GM12878 (cell line): ENCODE data around the gene DLK1. TPM values are rescaled to one million over a fixed set of nuclear protein-coding genes. Genes with fewer than 3 reads are reported as not detected.

ENCODE experiments used
- ATAC-seq: fragments of 200-7000 bp; cut with Tn5 transposase; 3 replicates; pipeline ENCODE4 v1.9.1; 2020; ENCODE audit warnings: mild to moderate bottlenecking, moderate library complexity
- BruUV-seq: library from RNA; stranded (reverse); fragments of 400-500 nt; replicated peaks from 2 replicates; lab custom pipeline; 2021; lab: Mats Ljungman, UMichigan
- CTCF ChIA-PET: fragments of 300-600 bp; sonication (Branson Sonifier 250); formaldehyde crosslinking; extraction: SDS; loops from one replicate; lab custom pipeline; 2021; ENCODE audit warnings: inconsistent platforms; lab: Yijun Ruan, JAX
- POLR2A ChIA-PET: fragments of 350-600 bp; formaldehyde crosslinking; extraction: SDS; loops from one replicate; lab custom pipeline; 2021; ENCODE audit warnings: inconsistent platforms; lab: Charles Lee
- RAD21 ChIA-PET: fragments of 300-600 bp; sonication (Branson Sonifier 250); formaldehyde crosslinking; loops from one replicate; lab custom pipeline; 2023; ENCODE audit warnings: antibody characterized with exemption; ENCODE audit not compliant: unreplicated experiment; lab: Charles Lee
- SMC1A ChIA-PET: fragments of 300-600 bp; sonication (Branson Sonifier 250); formaldehyde crosslinking; loops from one replicate; lab custom pipeline; 2023; ENCODE audit not compliant: unreplicated experiment, uncharacterized antibody; lab: Charles Lee
- DNase-seq: peaks from one replicate; pipeline ENCODE4 v3.0.0-alpha.2; 2011; ENCODE audit warnings: low read depth, low spot score
- FAIRE-seq: peaks from 3 replicates; lab custom pipeline; 2011; peaks lifted over from hg19 to GRCh38; lab: Jason Lieb, UNC
- H2AFZ ChIP-seq: 2 replicates; pipeline ENCODE4 v1.6.0; 2011; ENCODE audit warnings: low read depth, low read length, control low read depth; ENCODE audit not compliant: control insufficient read depth
- H3K27ac ChIP-seq: 2 replicates; pipeline ENCODE4 v1.5.1; 2011; ENCODE audit warnings: control low read depth; ENCODE audit not compliant: control insufficient read depth, insufficient read depth
- H3K27me3 ChIP-seq, 2 experiments: replicated peaks in 1 of 2; 2 replicates each; pipeline versions ENCODE4 v1.6.0 to v1.6.1; 2011; ENCODE audit warnings: low read length in 1 of 2; ENCODE audit not compliant: control insufficient read depth in 2 of 2, insufficient read depth in 2 of 2
- H3K36me3 ChIP-seq, 2 experiments: 2 replicates each; pipeline ENCODE4 v1.5.1; 2011; ENCODE audit warnings: low read length in 1 of 2; ENCODE audit not compliant: control insufficient read depth in 2 of 2, insufficient read depth in 2 of 2
- H3K4me1 ChIP-seq: 2 replicates; pipeline ENCODE4 v1.6.1; 2011; ENCODE audit warnings: mild to moderate bottlenecking, low read length, moderate library complexity, mixed read lengths; ENCODE audit not compliant: control insufficient read depth, insufficient read depth
- H3K4me2 ChIP-seq: 2 replicates; pipeline ENCODE4 v1.6.0; 2011; ENCODE audit warnings: control low read depth; ENCODE audit not compliant: control insufficient read depth, insufficient read depth
- H3K4me3 ChIP-seq: fragments of 200-600 bp; sonication (generic); 2 replicates; pipeline ENCODE4 v1.5.1; 2016
- H3K79me2 ChIP-seq: 2 replicates; pipeline ENCODE4 v1.6.0; 2011; ENCODE audit warnings: low read length; ENCODE audit not compliant: control insufficient read depth, insufficient read depth
- H3K9ac ChIP-seq: 2 replicates; pipeline ENCODE4 v1.8.0; 2011; ENCODE audit warnings: low read length, control low read depth, mixed read lengths; ENCODE audit not compliant: control insufficient read depth, insufficient read depth
- H3K9me3 ChIP-seq: replicated peaks from 3 replicates; pipeline ENCODE4 v1.5.1; 2011; ENCODE audit warnings: mild to moderate bottlenecking, low read length; ENCODE audit not compliant: control insufficient read depth, insufficient read depth
- H4K20me1 ChIP-seq: 2 replicates; pipeline ENCODE4 v1.6.0; 2011; ENCODE audit not compliant: control insufficient read depth, insufficient read depth
- CHD1 ChIP-seq: IDR thresholded peaks from 2 replicates; pipeline ENCODE4 v1.6.1; 2012; ENCODE audit warnings: low read depth, low read length, improper control_type of control experiment
- PBX3 ChIP-seq: IDR thresholded peaks from 2 replicates; pipeline ENCODE4 v1.6.1; 2011; ENCODE audit warnings: mild to moderate bottlenecking, low read depth, low read length, moderate library complexity; ENCODE audit not compliant: insufficient replicate concordance
- RAD21 ChIP-seq: IDR thresholded peaks from 2 replicates; pipeline ENCODE4 v1.6.1; 2011; ENCODE audit warnings: mild to moderate bottlenecking, low read depth, low read length, moderate library complexity; ENCODE audit not compliant: insufficient read depth
- RBBP5 ChIP-seq: fragments of 200-600 bp; sonication (generic); conservative IDR thresholded peaks from 2 replicates; pipeline ENCODE4 v1.6.1; 2016
- RFX5 ChIP-seq: IDR thresholded peaks from 2 replicates; pipeline ENCODE4 v1.6.1; 2011; ENCODE audit warnings: low read depth, low read length, improper control_type of control experiment
- SMC3 ChIP-seq: IDR thresholded peaks from 2 replicates; pipeline ENCODE4 v1.6.1; 2011; ENCODE audit warnings: low read length, improper control_type of control experiment, borderline replicate concordance
- SRF ChIP-seq, 2 experiments: IDR thresholded peaks; 2 replicates each; pipeline ENCODE4 v1.6.1; 2011; ENCODE audit warnings: low read depth in 2 of 2, low read length in 2 of 2, mild to moderate bottlenecking in 1 of 2, moderate library complexity in 1 of 2
- STAT3 ChIP-seq: IDR thresholded peaks from 2 replicates; pipeline ENCODE4 v1.6.1; 2011; ENCODE audit warnings: low read depth, low read length, improper control_type of control experiment
- TAF1 ChIP-seq: IDR thresholded peaks from 2 replicates; pipeline ENCODE4 v1.6.1; 2011; ENCODE audit warnings: mild to moderate bottlenecking, low read depth, low read length, borderline replicate concordance
- ZNF24 ChIP-seq: fragments of 450-650 bp; IDR thresholded peaks from 2 replicates; pipeline ENCODE4 v1.6.1; 2017; ENCODE audit warnings: antibody characterized with exemption, mild to moderate bottlenecking
- WGBS: methylation state at CpG from one replicate; pipeline ENCODE4 v1.1.6; 2016; ENCODE audit warnings: low lambda C conversion rate; ENCODE audit not compliant: insufficient replicate concordance, insufficient coverage; ENCODE audit errors: missing lambda C conversion rate; 5-methylcytosine and 5-hydroxymethylcytosine counted together
- in situ Hi-C: fragments of 300-500 bp; cut with MboI; formaldehyde crosslinking; loops from 9 replicates; pipeline ENCODE4 v1.14.3; 2018; ENCODE audit warnings: mixed read lengths
- intact Hi-C: fragments of 100-400 bp; cut with micrococcal nuclease; formaldehyde crosslinking; loops from one replicate; pipeline ENCODE4 v1.14.2; 2022; ENCODE audit not compliant: unreplicated experiment
- polyA plus RNA-seq, 11 experiments: library from polyadenylated mRNA; depleted of rRNA in 4 of 11; unstranded in 6 of 11; stranded (reverse) in 5 of 11; fragments of >200 nt; fragmentation: Nextera tagmentation in 4 of 11; fragmentation: Illumina TruSeq in 1 of 11; extraction: Ambion mirVana in 4 of 11; extraction: Trizol in 1 of 11; gene quantifications; 1 replicate in 1 of 11; 2 replicates in 10 of 11; pipeline versions ENCODE4 v1.2.1 to v1.2.3, GENCODE V29; 2011 to 2016; ENCODE audit warnings: inconsistent platforms in 2 of 11, missing spikeins in 2 of 11, low read depth in 1 of 11
- total RNA-seq, 4 experiments: library from RNA; depleted of rRNA in 3 of 4; stranded (reverse); fragments of >200 nt in 3 of 4; fragmentation: Illumina TruSeq in 1 of 4; extraction: Trizol in 1 of 4; gene quantifications; 2 replicates each; pipeline versions ENCODE4 v1.2.1 to v1.2.3, GENCODE V29; 2013 to 2021
- TF ChIP-seq, protein P1 (sequence below): fragments of 450-650 bp; IDR thresholded peaks from 2 replicates; pipeline ENCODE4 v1.6.1; 2017; ENCODE audit warnings: antibody characterized with exemption, mild to moderate bottlenecking, moderate library complexity
- TF ChIP-seq, protein P2 (sequence below): fragments of 450-650 bp; IDR thresholded peaks from 2 replicates; pipeline ENCODE4 v1.6.1; 2016; ENCODE audit warnings: mild to moderate bottlenecking, moderate library complexity, borderline replicate concordance

DLK1 gene
- total and polyA plus RNA-seq, 10 of the 15 experiments (the other 5 are each of a cell fraction or from before 2014, with no cell fraction given), result 0.87 TPM; not detected in 9

- FAIRE-seq (no peak), ATAC-seq (no peak), DNase-seq (no peak)
- ChIA-PET POLR2A (no interaction called here), CTCF (no interaction called here), SMC1A (no interaction called here), RAD21 (no interaction called here)
- Histone ChIP-seq H3K4me2 (no peak overlapping the region), H3K27ac (no peak overlapping the region), H3K4me1 (no peaks in the 10 kb centered on the region), H4K20me1 (no peaks in the 10 kb centered on the region), H3K9ac (no peak overlapping the region), H3K4me3 (no peak overlapping the region), H3K9me3 (no peaks in the 10 kb centered on the region), H3K36me3 (no peaks in the 10 kb centered on the region), H2AFZ (no peak overlapping the region), H3K79me2 (no peaks in the 10 kb centered on the region), H3K27me3 (no peaks in the 10 kb centered on the region)
- no TSS peak for BruUV-seq
- TF ChIP-seq, protein P1, sequence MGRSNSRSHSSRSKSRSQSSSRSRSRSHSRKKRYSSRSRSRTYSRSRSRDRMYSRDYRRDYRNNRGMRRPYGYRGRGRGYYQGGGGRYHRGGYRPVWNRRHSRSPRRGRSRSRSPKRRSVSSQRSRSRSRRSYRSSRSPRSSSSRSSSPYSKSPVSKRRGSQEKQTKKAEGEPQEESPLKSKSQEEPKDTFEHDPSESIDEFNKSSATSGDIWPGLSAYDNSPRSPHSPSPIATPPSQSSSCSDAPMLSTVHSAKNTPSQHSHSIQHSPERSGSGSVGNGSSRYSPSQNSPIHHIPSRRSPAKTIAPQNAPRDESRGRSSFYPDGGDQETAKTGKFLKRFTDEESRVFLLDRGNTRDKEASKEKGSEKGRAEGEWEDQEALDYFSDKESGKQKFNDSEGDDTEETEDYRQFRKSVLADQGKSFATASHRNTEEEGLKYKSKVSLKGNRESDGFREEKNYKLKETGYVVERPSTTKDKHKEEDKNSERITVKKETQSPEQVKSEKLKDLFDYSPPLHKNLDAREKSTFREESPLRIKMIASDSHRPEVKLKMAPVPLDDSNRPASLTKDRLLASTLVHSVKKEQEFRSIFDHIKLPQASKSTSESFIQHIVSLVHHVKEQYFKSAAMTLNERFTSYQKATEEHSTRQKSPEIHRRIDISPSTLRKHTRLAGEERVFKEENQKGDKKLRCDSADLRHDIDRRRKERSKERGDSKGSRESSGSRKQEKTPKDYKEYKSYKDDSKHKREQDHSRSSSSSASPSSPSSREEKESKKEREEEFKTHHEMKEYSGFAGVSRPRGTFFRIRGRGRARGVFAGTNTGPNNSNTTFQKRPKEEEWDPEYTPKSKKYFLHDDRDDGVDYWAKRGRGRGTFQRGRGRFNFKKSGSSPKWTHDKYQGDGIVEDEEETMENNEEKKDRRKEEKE, result no peak
- no peak for TF ChIP-seq RFX5
- TF ChIP-seq CHD1, result no peak
- no peak for TF ChIP-seq STAT3
- TF ChIP-seq, protein P2, sequence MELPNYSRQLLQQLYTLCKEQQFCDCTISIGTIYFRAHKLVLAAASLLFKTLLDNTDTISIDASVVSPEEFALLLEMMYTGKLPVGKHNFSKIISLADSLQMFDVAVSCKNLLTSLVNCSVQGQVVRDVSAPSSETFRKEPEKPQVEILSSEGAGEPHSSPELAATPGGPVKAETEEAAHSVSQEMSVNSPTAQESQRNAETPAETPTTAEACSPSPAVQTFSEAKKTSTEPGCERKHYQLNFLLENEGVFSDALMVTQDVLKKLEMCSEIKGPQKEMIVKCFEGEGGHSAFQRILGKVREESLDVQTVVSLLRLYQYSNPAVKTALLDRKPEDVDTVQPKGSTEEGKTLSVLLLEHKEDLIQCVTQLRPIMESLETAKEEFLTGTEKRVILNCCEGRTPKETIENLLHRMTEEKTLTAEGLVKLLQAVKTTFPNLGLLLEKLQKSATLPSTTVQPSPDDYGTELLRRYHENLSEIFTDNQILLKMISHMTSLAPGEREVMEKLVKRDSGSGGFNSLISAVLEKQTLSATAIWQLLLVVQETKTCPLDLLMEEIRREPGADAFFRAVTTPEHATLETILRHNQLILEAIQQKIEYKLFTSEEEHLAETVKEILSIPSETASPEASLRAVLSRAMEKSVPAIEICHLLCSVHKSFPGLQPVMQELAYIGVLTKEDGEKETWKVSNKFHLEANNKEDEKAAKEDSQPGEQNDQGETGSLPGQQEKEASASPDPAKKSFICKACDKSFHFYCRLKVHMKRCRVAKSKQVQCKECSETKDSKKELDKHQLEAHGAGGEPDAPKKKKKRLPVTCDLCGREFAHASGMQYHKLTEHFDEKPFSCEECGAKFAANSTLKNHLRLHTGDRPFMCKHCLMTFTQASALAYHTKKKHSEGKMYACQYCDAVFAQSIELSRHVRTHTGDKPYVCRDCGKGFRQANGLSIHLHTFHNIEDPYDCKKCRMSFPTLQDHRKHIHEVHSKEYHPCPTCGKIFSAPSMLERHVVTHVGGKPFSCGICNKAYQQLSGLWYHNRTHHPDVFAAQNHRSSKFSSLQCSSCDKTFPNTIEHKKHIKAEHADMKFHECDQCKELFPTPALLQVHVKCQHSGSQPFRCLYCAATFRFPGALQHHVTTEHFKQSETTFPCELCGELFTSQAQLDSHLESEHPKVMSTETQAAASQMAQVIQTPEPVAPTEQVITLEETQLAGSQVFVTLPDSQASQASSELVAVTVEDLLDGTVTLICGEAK, result no peak
- TF ChIP-seq TAF1, result no peak
- no peak for TF ChIP-seq SMC3
- no peak for TF ChIP-seq ZNF24
- TF ChIP-seq RAD21, result no peak
- no peak for TF ChIP-seq RBBP5
- no peak for TF ChIP-seq PBX3
- no peak for TF ChIP-seq SRF (IDR thresholded peaks at IDR 0.05; ENCODE audit: low read depth in 2 of 2, low read length in 2 of 2)
- intact Hi-C loops (no loop called here), in situ Hi-C loops (no loop called here)
- 39% methylated on average over 17 of the region's 17 CpGs for WGBS
These were observed 31.9 kb upstream of the DLK1 start for GRCh38 chr14:100694579-100695422.
